Smooth muscle cell (in vitro differentiated cells): ENCODE results near the gene RIPOR3. TPM values are rescaled to one million over a fixed set of nuclear protein-coding genes. Genes with fewer than 3 reads are reported as not detected.
A peak's percentile ranks its signal among the peaks of the same experiment; 100 is the strongest.

Experiments used
- DNase-seq: peaks from one replicate; lab custom pipeline; 2025; ENCODE audit not compliant: unreplicated experiment; lab: John Stamatoyannopoulos, UW
- H2AFZ ChIP-seq: fragments of 200-600 bp; sonication (generic); 2 replicates; pipeline ENCODE4 v1.6.0; 2016; ENCODE audit warnings: antibody characterized with exemption, low read depth, mild to moderate bottlenecking
- H3F3A ChIP-seq: fragments of 200-600 bp; sonication (generic); 2 replicates; pipeline ENCODE4 v1.6.0; 2017; ENCODE audit warnings: antibody characterized with exemption, low read depth
- H3K27ac ChIP-seq: fragments of 200-600 bp; sonication (generic); 2 replicates; pipeline ENCODE4 v1.5.1; 2016; ENCODE audit warnings: low read depth, mild to moderate bottlenecking
- H3K27me3 ChIP-seq: fragments of 200-600 bp; sonication (generic); 2 replicates; pipeline ENCODE4 v1.6.1; 2016; ENCODE audit warnings: low read depth, mild to moderate bottlenecking
- H3K36me3 ChIP-seq: fragments of 200-600 bp; sonication (generic); 2 replicates; pipeline ENCODE4 v1.5.1; 2016; ENCODE audit warnings: low read depth
- H3K4me1 ChIP-seq: fragments of 200-600 bp; sonication (generic); 2 replicates; pipeline ENCODE4 v1.5.1; 2016; ENCODE audit warnings: low read depth
- H3K4me2 ChIP-seq: fragments of 200-600 bp; sonication (generic); 2 replicates; pipeline ENCODE4 v1.6.0; 2016; ENCODE audit warnings: mild to moderate bottlenecking
- H3K4me3 ChIP-seq: fragments of 200-600 bp; sonication (generic); 2 replicates; pipeline ENCODE4 v1.5.1; 2016; ENCODE audit warnings: mild to moderate bottlenecking
- H3K79me2 ChIP-seq: fragments of 200-600 bp; sonication (generic); 2 replicates; pipeline ENCODE4 v1.6.0; 2016; ENCODE audit warnings: low read depth, mild to moderate bottlenecking
- H3K9ac ChIP-seq: fragments of 200-600 bp; sonication (generic); 2 replicates; pipeline ENCODE4 v1.6.0; 2016; ENCODE audit warnings: low read depth
- H3K9me3 ChIP-seq: fragments of 200-600 bp; sonication (generic); replicated peaks from 2 replicates; pipeline ENCODE4 v1.5.1; 2016; ENCODE audit warnings: low read depth
- H4K20me1 ChIP-seq: fragments of 200-600 bp; sonication (generic); 2 replicates; pipeline ENCODE4 v1.6.0; 2016; ENCODE audit warnings: low read depth
- WGBS: methylation state at CpG from one replicate; pipeline ENCODE4 v1.1.7; 2016; ENCODE audit warnings: low lambda C conversion rate; 5-methylcytosine and 5-hydroxymethylcytosine counted together
- polyA plus RNA-seq: library from polyadenylated mRNA; unstranded; fragments of >200 nt; fragmentation: Nextera tagmentation; extraction: Ambion mirVana; gene quantifications from 2 replicates; pipeline ENCODE4 v1.2.1, GENCODE V29; 2016
- total RNA-seq: library from RNA; depleted of rRNA; stranded (reverse); fragments of >200 nt; gene quantifications from 2 replicates; pipeline ENCODE4 v1.2.3, GENCODE V29; 2014
- TF ChIP-seq, protein P1 (sequence below): fragments of 200-600 bp; sonication (generic); IDR thresholded peaks from 2 replicates; pipeline ENCODE4 v1.5.1; 2017; ENCODE audit warnings: borderline replicate concordance, mild to moderate bottlenecking, antibody characterized with exemption; ENCODE audit not compliant: insufficient read depth, poor library complexity, severe bottlenecking

RIPOR3 gene
- total and polyA plus RNA-seq, 2 experiments from 2014 or later: 0.18 to 1.2 TPM

DNA sequence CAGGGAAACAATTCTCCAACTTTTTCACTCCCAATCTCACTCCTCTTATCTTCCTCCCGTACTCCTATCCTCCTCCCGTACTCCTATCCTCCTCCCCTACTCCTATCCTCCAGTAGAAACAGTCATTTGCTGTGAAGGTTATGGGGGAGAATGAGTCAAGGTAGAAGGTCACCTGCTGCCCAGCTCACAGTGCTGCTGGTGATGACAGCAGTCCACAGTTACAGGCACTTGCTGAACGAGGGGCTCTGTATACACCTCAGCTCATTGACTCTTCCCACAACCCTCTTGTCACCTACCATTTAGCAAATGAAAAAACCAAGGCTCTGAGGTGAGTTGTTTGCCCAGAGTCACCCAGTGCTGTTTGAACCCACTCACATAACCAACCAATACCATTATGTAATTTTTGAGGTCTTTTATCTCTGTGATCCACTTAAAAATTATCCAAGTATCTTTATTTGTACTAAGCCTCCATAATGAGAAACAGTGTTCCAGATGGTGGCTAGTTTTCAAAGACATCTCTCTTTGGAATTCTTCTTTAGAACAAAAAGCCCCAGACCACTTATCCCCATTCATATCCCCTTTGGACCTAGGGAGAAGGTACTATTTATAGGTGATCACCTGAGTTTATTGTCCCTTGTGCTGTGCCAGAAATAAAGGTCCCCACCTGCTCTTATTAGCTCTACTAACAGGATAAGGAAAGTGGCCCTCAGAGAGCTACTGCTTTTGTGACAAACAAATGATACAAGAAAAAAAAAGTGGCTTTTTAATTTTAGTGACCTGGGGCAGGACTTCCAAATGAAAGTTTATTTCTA is 128.0 kb downstream of the RIPOR3 start:
- Histone ChIP-seq H4K20me1 (peaks cover 33% of the 10 kb centered on the region), H3K4me1 (peaks cover 20% of the 10 kb centered on the region), H3K9me3 (no peaks in the 10 kb centered on the region), H3F3A (peaks cover 20% of the 10 kb centered on the region), H3K27me3 (no peaks in the 10 kb centered on the region), H3K4me2 (no peak overlapping the region), H2AFZ (no peak overlapping the region), H3K27ac (peak overlapping the region; percentile 98), H3K79me2 (peaks cover 48% of the 10 kb centered on the region), H3K36me3 (no peaks in the 10 kb centered on the region), H3K4me3 (no peak overlapping the region), H3K9ac (no peak overlapping the region)
- DNase-seq: no peak
- TF ChIP-seq, protein P1, sequence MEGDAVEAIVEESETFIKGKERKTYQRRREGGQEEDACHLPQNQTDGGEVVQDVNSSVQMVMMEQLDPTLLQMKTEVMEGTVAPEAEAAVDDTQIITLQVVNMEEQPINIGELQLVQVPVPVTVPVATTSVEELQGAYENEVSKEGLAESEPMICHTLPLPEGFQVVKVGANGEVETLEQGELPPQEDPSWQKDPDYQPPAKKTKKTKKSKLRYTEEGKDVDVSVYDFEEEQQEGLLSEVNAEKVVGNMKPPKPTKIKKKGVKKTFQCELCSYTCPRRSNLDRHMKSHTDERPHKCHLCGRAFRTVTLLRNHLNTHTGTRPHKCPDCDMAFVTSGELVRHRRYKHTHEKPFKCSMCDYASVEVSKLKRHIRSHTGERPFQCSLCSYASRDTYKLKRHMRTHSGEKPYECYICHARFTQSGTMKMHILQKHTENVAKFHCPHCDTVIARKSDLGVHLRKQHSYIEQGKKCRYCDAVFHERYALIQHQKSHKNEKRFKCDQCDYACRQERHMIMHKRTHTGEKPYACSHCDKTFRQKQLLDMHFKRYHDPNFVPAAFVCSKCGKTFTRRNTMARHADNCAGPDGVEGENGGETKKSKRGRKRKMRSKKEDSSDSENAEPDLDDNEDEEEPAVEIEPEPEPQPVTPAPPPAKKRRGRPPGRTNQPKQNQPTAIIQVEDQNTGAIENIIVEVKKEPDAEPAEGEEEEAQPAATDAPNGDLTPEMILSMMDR: no peak
- WGBS: 80% methylated on average over 3 of the region's 3 CpGs

GRCh38 chr20:50562262-50562701 is 129.1 kb downstream of the RIPOR3 start:
- Histone ChIP-seq H4K20me1 (peaks cover 29% of the 10 kb centered on the region), H3K79me2 (peaks cover 56% of the 10 kb centered on the region), H3K4me1 (peaks cover 20% of the 10 kb centered on the region), H3K4me2 (peak overlapping the region; percentile 77), H3F3A (peaks cover 20% of the 10 kb centered on the region), H3K36me3 (no peaks in the 10 kb centered on the region), H3K9ac (peak overlapping the region; percentile 70), H2AFZ (no peak overlapping the region), H3K9me3 (no peaks in the 10 kb centered on the region), H3K27me3 (no peaks in the 10 kb centered on the region), H3K4me3 (no peak overlapping the region), H3K27ac (peak overlapping the region; percentile 98)
- TF ChIP-seq, protein P1: no peak
- DNase-seq: no peak
- WGBS: 93% methylated on average over 7 of the region's 7 CpGs

DNA sequence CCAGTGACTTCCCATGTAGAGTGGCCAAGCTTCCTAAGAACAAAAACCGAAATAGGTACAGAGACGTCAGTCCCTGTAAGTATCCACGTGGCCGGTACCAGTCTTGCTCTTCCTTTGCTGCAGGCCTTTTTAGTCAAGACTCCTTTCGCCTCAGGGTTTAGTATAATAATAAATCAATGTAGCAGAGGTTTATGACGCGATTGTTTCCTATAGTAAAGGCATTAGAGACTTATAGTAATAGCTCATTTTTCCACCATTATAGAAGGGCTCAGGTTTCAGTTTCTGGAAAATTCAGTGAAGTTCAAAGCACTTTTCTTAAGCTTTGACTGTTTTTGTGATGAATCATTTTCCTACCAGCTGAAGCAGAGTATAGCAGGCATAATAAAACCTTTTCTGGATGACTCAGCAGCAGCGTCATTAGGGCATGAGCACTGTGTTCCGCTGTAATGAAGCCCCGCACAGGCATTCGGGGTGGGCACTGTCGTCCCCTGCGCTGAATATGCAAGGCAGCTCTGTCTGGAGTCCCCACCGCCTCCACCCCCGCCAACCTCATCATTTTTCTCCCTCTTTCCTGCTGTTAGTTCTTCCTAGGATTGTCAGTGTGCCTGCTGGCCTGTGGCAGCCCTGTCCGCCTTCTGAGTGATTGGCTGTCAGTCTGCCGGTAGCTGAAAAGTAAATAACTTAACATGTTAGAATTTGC is 129.8 kb downstream of the RIPOR3 start:
- H3K36me3 ChIP-seq: no peaks in the 10 kb centered on the region
- peaks cover 22% of the 10 kb centered on the region for H4K20me1 ChIP-seq
- H3K4me2 ChIP-seq: peak overlapping the region; percentile 77
- H3K4me1 ChIP-seq: peaks cover 20% of the 10 kb centered on the region
- H2AFZ ChIP-seq: no peak overlapping the region
- H3K79me2 ChIP-seq: peaks cover 59% of the 10 kb centered on the region
- TF ChIP-seq, protein P1: no peak
- WGBS: 12% methylated on average over 17 of the region's 17 CpGs
- H3K27ac ChIP-seq: peak overlapping the region; percentile 98
- peak overlapping the region; percentile 74 for H3K9ac ChIP-seq
- no peaks in the 10 kb centered on the region for H3K27me3 ChIP-seq
- peak overlapping the region; percentile 7 for H3K4me3 ChIP-seq
- H3K9me3 ChIP-seq: no peaks in the 10 kb centered on the region
- DNase-seq: peak; percentile 42
- peaks cover 20% of the 10 kb centered on the region for H3F3A ChIP-seq
